ENCODE measurements around the gene IGF1R.

IGF1R gene

DNA sequence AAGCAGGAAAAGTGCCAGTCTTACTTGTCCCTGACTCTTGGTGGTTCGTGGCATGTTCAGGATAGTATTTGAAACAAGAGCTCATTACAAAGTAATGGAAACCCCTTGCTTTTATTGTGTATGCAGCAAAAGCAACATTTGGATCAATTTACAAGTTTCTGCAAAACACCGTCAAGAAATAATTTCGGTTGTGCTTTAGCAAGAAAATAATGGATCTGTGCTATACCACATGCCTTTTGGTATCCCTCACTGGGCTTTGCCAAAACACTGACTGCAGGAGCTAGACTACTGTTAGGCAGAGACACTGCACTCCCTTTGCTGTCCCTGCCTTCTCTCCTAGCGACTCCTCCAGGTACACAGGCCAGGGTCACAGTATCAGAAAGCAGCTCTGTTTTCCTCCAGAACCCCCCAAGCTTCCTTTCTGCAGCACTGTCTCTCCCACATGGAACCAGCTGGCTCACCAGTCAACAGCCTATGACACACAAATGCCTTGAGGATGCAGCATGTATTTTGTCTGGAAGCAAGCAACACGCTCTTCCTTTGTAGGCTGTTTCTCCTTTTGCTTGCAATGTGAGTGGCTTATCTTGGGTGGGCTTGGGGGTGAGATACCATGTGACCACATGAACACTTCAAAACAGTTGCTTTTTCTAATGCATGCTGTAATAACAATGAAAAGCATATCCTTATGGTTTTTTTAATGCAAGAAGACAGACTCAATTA is 247.8 kb downstream of the IGF1R start:
- H4K20me1 ChIP-seq (ENCODE audit: low read depth, low read length): no peaks in the 10 kb centered on the region
- no peak overlapping the region for H3K4me2 ChIP-seq (ENCODE audit: low read depth, low read length, poor library complexity, severe bottlenecking)
- no peaks in the 10 kb centered on the region for H3F3A ChIP-seq (ENCODE audit: insufficient read depth)
- no peaks in the 10 kb centered on the region for H3K36me3 ChIP-seq (ENCODE audit: low read length)
- no peaks in the 10 kb centered on the region for H3K27me3 ChIP-seq (ENCODE audit: low read length)
- no peak overlapping the region for H3K9ac ChIP-seq (ENCODE audit: low read length)
- TF ChIP-seq CTCF (IDR thresholded peaks at IDR 0.05; ENCODE audit: insufficient read depth, low read length, poor library complexity, severe bottlenecking) (no peak), EZH2phosphoT487 (conservative IDR thresholded peaks at IDR 0.05; ENCODE audit: low read length) (no peak)
- H3K9me3 ChIP-seq (ENCODE audit: insufficient read depth, low read length): no peaks in the 10 kb centered on the region
- no peaks in the 10 kb centered on the region for H3K9me2 ChIP-seq (replicated peaks; ENCODE audit: insufficient read depth, low read length)
- H3K27ac ChIP-seq (ENCODE audit: low read depth, low read length): no peak overlapping the region
- H3K4me3 ChIP-seq (ENCODE audit: insufficient read depth, low read length, poor library complexity, severe bottlenecking): no peak overlapping the region
- H3K79me2 ChIP-seq (ENCODE audit: insufficient read depth, low read length): no peaks in the 10 kb centered on the region
- no peak overlapping the region for H2AFZ ChIP-seq (ENCODE audit: low read depth, low read length, severe bottlenecking)

GRCh38 chr15:98896802-98897732 is 248.7 kb downstream of the IGF1R start:
- H3K79me2 ChIP-seq (ENCODE audit: insufficient read depth, low read length): no peaks in the 10 kb centered on the region
- no peaks in the 10 kb centered on the region for H3F3A ChIP-seq (ENCODE audit: insufficient read depth)
- no peaks in the 10 kb centered on the region for H3K9me2 ChIP-seq (replicated peaks; ENCODE audit: insufficient read depth, low read length)
- no peaks in the 10 kb centered on the region for H4K20me1 ChIP-seq (ENCODE audit: low read depth, low read length)
- no peaks in the 10 kb centered on the region for H3K36me3 ChIP-seq (ENCODE audit: low read length)
- H3K27me3 ChIP-seq (ENCODE audit: low read length): no peaks in the 10 kb centered on the region
- H3K4me3 ChIP-seq (ENCODE audit: insufficient read depth, low read length, poor library complexity, severe bottlenecking): no peak overlapping the region
- no peaks in the 10 kb centered on the region for H3K9me3 ChIP-seq (ENCODE audit: insufficient read depth, low read length)
- no peak overlapping the region for H2AFZ ChIP-seq (ENCODE audit: low read depth, low read length, severe bottlenecking)
- TF ChIP-seq CTCF (IDR thresholded peaks at IDR 0.05; ENCODE audit: insufficient read depth, low read length, poor library complexity, severe bottlenecking) (no peak), EZH2phosphoT487 (conservative IDR thresholded peaks at IDR 0.05; ENCODE audit: low read length) (no peak)
- no peak overlapping the region for H3K27ac ChIP-seq (ENCODE audit: low read depth, low read length)
- no peak overlapping the region for H3K9ac ChIP-seq (ENCODE audit: low read length)
- H3K4me2 ChIP-seq (ENCODE audit: low read depth, low read length, poor library complexity, severe bottlenecking): no peak overlapping the region

GRCh38 chr15:98898122-98898521 is 249.8 kb downstream of the IGF1R start:
- TF ChIP-seq EZH2phosphoT487 (conservative IDR thresholded peaks at IDR 0.05; ENCODE audit: low read length): no peak
- no peak for TF ChIP-seq CTCF (IDR thresholded peaks at IDR 0.05; ENCODE audit: insufficient read depth, low read length, poor library complexity, severe bottlenecking)
- Histone ChIP-seq H4K20me1 (ENCODE audit: low read depth, low read length) (no peaks in the 10 kb centered on the region), H3K4me3 (ENCODE audit: insufficient read depth, low read length, poor library complexity, severe bottlenecking) (no peak overlapping the region), H3K27ac (ENCODE audit: low read depth, low read length) (no peak overlapping the region), H3K4me2 (ENCODE audit: low read depth, low read length, poor library complexity, severe bottlenecking) (no peak overlapping the region), H3K36me3 (ENCODE audit: low read length) (no peaks in the 10 kb centered on the region), H3F3A (ENCODE audit: insufficient read depth) (no peaks in the 10 kb centered on the region), H3K27me3 (ENCODE audit: low read length) (no peaks in the 10 kb centered on the region), H2AFZ (ENCODE audit: low read depth, low read length, severe bottlenecking) (no peak overlapping the region), H3K9ac (ENCODE audit: low read length) (no peak overlapping the region), H3K9me2 (replicated peaks; ENCODE audit: insufficient read depth, low read length) (no peaks in the 10 kb centered on the region), H3K9me3 (ENCODE audit: insufficient read depth, low read length) (no peaks in the 10 kb centered on the region), H3K79me2 (ENCODE audit: insufficient read depth, low read length) (no peaks in the 10 kb centered on the region)
